HT-29 (cell line): Measurements from ENCODE around the gene MYO16. TPM values are rescaled to one million over a fixed set of nuclear protein-coding genes. Genes with fewer than 3 reads are reported as not detected.

ENCODE experiments used
- DNase-seq: peaks from one replicate; pipeline ENCODE4 v3.0.0-alpha.2; 2015; ENCODE audit warnings: low spot score
- total RNA-seq: library from RNA; depleted of rRNA; stranded (reverse); fragments of >200 nt; shearing (Covaris generic); gene quantifications from 2 replicates; pipeline ENCODE4 v1.2.3, GENCODE V29; 2014

The MYO16 gene
- total RNA-seq, 1 experiment from 2014 or later = not detected

GRCh38 chr13:109151255-109151654 is 521.8 kb downstream of the MYO16 start:
- DNase-seq = no peak

GRCh38 chr13:109151696-109152095 is 522.3 kb downstream of the MYO16 start:
- no peak for DNase-seq

GRCh38 chr13:109152311-109152820 is 523.0 kb downstream of the MYO16 start:
- DNase-seq = no peak

- no peak for DNase-seq
These were observed 523.5 kb downstream of the MYO16 start for GRCh38 chr13:109152941-109153340.

- DNase-seq = no peak
These were observed 524.7 kb downstream of the MYO16 start for GRCh38 chr13:109154146-109154545.

GRCh38 chr13:109154546-109154945 is 525.1 kb downstream of the MYO16 start:
- no peak for DNase-seq

- no peak for DNase-seq
These were observed 525.8 kb downstream of the MYO16 start for GRCh38 chr13:109154966-109155761.

- DNase-seq = no peak
These were observed 526.9 kb downstream of the MYO16 start for GRCh38 chr13:109156181-109156935.

- no peak for DNase-seq
These were observed 527.9 kb downstream of the MYO16 start for GRCh38 chr13:109157275-109157674.

GRCh38 chr13:109158383-109158782 is 529.0 kb downstream of the MYO16 start:
- peak; percentile 13 for DNase-seq

GRCh38 chr13:109159650-109160309 is 530.4 kb downstream of the MYO16 start:
- no peak for DNase-seq

GRCh38 chr13:109160357-109160756 is 530.9 kb downstream of the MYO16 start:
- no peak for DNase-seq

GRCh38 chr13:109160887-109161669 is 531.7 kb downstream of the MYO16 start:
- DNase-seq = no peak

- no peak for DNase-seq
These were observed 533.0 kb downstream of the MYO16 start for GRCh38 chr13:109162248-109163036.

GRCh38 chr13:109163037-109163379 is 533.6 kb downstream of the MYO16 start:
- DNase-seq = peak; percentile 16

- DNase-seq = no peak
These were observed 536.0 kb downstream of the MYO16 start for GRCh38 chr13:109165417-109165904.

- DNase-seq = no peak
These were observed 537.4 kb downstream of the MYO16 start for GRCh38 chr13:109166804-109167203.

GRCh38 chr13:109172136-109172535 is 542.7 kb downstream of the MYO16 start:
- DNase-seq = no peak

GRCh38 chr13:109175666-109176065 is 546.3 kb downstream of the MYO16 start:
- no peak for DNase-seq

GRCh38 chr13:109180905-109181425 is 551.6 kb downstream of the MYO16 start:
- no peak for DNase-seq
